Subcutaneous abdominal adipose tissue (tissue), 5 donors: Measurements from ENCODE around the gene ABTB2.
A peak's percentile ranks its signal among the peaks of the same experiment; 100 is the strongest.

ENCODE experiments used
- H3K27ac ChIP-seq: one replicate; pipeline ENCODE4 v1.7.0; 2013; ENCODE audit warnings: low read depth, mild to moderate bottlenecking, inconsistent platforms, low read length, moderate library complexity
- H3K27me3 ChIP-seq, 5 donors: one replicate each; pipeline ENCODE4 v1.7.0; 2013; ENCODE audit warnings: low read length in 5 of 5, inconsistent platforms in 1 of 5; ENCODE audit not compliant: control insufficient read depth in 5 of 5, insufficient read depth in 4 of 5
- H3K36me3 ChIP-seq, 5 donors: one replicate each; pipeline ENCODE4 v1.7.0; 2013; ENCODE audit warnings: low read length in 5 of 5; ENCODE audit not compliant: control insufficient read depth in 5 of 5, insufficient read depth in 5 of 5
- H3K4me1 ChIP-seq, 5 donors: one replicate each; pipeline ENCODE4 v1.7.0; 2013; ENCODE audit warnings: low read length in 5 of 5, mild to moderate bottlenecking in 3 of 5, moderate library complexity in 1 of 5; ENCODE audit not compliant: control insufficient read depth in 5 of 5, insufficient read depth in 5 of 5
- H3K4me3 ChIP-seq, 5 donors: one replicate each; pipeline ENCODE4 v1.7.0; 2013; ENCODE audit warnings: low read length in 5 of 5, low read depth in 1 of 5
- H3K9ac ChIP-seq, 5 donors: one replicate each; pipeline ENCODE4 v1.7.0; 2013; ENCODE audit warnings: low read length in 5 of 5, mild to moderate bottlenecking in 4 of 5, moderate library complexity in 3 of 5
- H3K9me3 ChIP-seq, 5 donors: one replicate each; pipeline ENCODE4 v1.7.0; 2013; ENCODE audit warnings: low read length in 5 of 5; ENCODE audit not compliant: control insufficient read depth in 5 of 5
- donor health status: healthy.
- donor health status: healthy.
- donor health status: healthy.
- donor health status: healthy.
- donor health status: healthy.

ABTB2 gene

DNA sequence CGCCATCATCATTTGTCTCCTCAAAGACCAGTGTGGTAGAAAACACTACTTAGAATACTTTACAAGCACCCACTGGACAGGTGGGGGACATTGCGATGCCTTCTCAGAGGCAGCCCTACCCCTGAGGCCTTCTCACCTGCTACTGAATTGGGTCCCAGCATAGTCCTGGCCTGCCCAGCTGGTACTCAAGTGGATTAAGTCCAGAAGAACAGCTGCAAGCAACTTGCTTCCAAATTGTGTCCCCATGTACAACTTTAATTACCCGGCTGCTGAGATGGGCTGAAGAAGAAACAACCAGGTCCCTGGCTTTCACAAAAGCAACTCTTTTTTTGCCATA, 12.3 kb downstream of the ABTB2 start:
- no peak overlapping the region for H3K9ac ChIP-seq
- H3K4me3 ChIP-seq = no peak overlapping the region
- H3K9me3 ChIP-seq = no peaks in the 10 kb centered on the region
- peaks cover 2 to 38% (median 34%) of the 10 kb centered on the region in 5 donors for H3K4me1 ChIP-seq
- no peaks in the 10 kb centered on the region for H3K27me3 ChIP-seq
- no peaks in the 10 kb centered on the region for H3K36me3 ChIP-seq
- no peak overlapping the region for H3K27ac ChIP-seq

DNA sequence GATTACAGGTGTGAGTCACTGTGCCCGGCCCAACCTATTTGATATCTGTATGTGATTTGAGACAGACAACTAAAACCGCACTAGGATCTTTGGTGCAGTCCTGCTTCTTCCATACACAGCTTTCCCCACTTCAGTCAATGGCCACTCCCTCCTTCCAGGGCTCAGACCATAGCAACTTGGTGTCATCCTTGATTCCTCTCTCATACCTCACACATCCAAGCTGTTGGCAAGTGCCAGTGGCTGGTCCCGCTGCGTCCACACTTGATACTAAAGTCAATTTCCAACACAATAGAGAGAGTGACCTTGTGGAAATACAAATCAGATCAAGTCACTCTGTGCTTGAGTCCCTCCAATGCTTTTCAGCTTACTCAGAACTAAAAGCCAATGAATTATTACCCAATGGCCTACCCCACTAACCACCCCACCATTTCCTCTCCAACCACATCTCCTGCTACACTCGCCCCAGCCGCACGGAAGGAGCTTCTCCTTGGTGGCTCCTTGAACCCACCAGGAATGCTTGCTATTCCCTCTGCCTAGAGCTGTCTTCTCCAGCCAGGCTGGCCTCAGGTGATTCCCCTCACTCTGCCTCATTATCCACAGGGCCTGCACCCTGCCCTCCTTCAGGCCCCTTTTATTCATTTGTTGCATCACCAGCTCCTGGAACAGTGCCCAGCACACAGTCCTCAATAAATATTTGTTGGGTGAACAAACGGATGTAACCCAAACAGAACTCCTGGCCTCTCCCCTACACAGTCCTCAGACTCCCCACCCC, 12.9 kb downstream of the ABTB2 start:
- no peak overlapping the region for H3K9ac ChIP-seq
- no peaks in the 10 kb centered on the region for H3K9me3 ChIP-seq
- no peaks in the 10 kb centered on the region for H3K27me3 ChIP-seq
- H3K4me3 ChIP-seq = no peak overlapping the region
- peaks cover 2 to 38% (median 34%) of the 10 kb centered on the region in 5 donors for H3K4me1 ChIP-seq
- no peak overlapping the region for H3K27ac ChIP-seq
- no peaks in the 10 kb centered on the region for H3K36me3 ChIP-seq

DNA sequence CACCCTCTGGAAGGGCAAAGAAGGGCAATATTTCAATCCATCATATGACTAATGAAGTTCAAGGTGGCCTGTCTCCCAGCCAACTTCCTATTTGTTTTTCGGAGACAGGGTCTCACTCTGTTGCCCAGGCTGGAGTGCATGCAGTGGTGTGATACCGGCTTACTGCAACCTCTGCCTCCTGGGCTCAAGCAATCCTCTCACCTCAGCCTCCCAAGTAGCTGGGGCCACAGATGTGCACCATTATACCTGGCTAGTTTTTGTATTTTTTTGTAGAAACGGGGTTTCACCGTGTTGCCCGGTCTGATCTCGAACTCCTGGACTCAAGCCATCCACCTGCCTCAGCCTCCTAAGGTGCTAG, 13.4 kb downstream of the ABTB2 start:
- Histone ChIP-seq H3K27me3 (no peaks in the 10 kb centered on the region), H3K9ac (no peak overlapping the region), H3K9me3 (no peaks in the 10 kb centered on the region), H3K4me3 (no peak overlapping the region), H3K36me3 (no peaks in the 10 kb centered on the region), H3K27ac (no peak overlapping the region), H3K4me1 (peaks cover 2 to 38% (median 34%) of the 10 kb centered on the region in 5 donors)

DNA sequence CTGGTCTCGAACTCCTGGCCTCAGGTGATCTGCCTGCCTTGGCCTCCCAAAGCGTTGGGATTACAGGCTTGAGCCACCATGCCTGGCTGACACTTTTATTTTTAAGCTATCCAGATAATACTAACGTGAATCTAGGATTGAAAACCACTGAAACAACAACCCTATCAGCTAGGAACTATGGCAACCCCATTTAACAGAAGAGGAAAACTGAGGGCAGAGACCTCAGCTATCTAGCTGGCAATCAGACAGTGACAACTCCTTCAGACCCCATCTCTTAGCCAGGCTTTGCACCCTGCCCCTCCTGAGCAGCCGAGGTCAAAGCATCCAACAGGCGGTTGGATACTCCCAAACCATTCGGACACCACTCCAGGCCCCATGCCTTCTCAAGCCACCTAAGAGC, 14.1 kb downstream of the ABTB2 start:
- Histone ChIP-seq H3K4me3 (no peak overlapping the region), H3K9ac (no peak overlapping the region), H3K27ac (no peak overlapping the region), H3K27me3 (no peaks in the 10 kb centered on the region), H3K9me3 (no peaks in the 10 kb centered on the region), H3K36me3 (no peaks in the 10 kb centered on the region), H3K4me1 (peaks cover 2 to 38% (median 34%) of the 10 kb centered on the region in 5 donors)

DNA sequence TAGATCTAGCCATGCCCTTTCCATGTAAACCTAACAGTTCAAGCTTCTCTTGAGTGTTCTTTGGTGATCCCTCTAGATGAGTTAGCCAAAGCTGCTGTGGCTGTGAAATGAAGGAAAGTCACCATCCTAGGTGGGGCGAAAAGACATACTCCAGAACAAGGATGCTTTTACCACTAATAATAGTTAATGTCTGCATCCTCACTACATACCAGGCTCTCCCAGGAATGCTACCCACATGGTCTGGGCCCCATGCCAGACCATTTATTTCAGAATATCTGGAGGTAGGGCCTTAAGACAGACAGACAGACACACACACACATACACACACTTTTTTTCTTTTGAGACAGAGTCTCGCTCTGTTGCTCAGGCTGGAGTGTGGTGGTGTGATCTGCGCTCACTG, 14.7 kb downstream of the ABTB2 start:
- H3K27me3 ChIP-seq = no peaks in the 10 kb centered on the region
- no peak overlapping the region for H3K27ac ChIP-seq
- H3K4me3 ChIP-seq = no peak overlapping the region
- no peaks in the 10 kb centered on the region for H3K36me3 ChIP-seq
- H3K4me1 ChIP-seq = peaks cover 2 to 38% (median 34%) of the 10 kb centered on the region in 5 donors
- no peaks in the 10 kb centered on the region for H3K9me3 ChIP-seq
- H3K9ac ChIP-seq = no peak overlapping the region

DNA sequence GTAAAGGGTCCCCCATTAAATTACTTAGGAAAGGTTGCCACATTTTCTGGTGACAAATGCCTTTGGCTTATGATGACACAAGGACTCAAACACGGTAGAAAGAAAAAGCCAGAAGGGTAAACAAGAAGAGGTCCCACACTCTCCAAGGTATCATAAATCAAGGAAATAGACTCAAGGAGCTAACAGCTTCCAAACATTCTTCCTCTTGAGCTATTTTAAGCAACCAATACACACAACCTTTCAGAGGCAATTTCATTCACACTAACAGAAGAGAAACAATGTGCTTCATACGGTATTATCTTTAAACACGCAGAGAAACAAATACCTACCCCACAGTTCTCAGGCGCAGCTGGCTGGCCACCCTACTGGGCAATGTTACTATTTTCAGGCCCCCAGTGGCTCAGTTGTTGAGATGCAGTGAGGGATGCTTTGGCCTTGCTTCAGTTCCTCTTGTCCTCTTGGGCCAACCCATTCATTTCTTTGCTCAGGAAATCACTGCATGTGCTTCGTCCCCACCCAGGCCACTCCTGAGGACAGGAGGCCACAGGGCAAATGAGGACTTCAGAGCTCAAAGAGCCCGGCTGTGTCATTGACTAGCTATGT, 15.8 kb downstream of the ABTB2 start:
- Histone ChIP-seq H3K4me3 (no peak overlapping the region), H3K9ac (no peak overlapping the region), H3K27me3 (no peaks in the 10 kb centered on the region), H3K9me3 (no peaks in the 10 kb centered on the region), H3K36me3 (no peaks in the 10 kb centered on the region), H3K4me1 (peaks cover 2 to 38% (median 34%) of the 10 kb centered on the region in 5 donors), H3K27ac (peak overlapping the region; percentile 34)

DNA sequence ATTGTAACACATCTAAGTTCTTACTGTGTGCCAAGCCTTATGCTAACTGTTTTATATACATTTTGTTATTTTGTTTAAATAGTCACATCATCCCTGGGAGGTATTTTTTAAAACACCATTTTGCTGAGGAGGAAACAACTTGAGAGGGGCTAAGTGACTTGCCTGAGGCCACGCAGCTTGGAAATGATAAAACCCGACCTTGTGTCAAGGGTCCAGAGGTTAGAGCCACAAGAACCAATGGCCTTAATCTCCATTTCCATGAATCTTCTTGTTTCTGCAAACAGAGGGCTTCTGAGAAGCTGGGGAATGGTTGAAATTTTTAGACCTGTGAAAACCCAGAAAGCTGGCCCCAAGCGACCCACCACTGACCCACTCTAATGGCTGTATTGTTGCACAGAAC, 16.7 kb downstream of the ABTB2 start:
- H3K27ac ChIP-seq = no peak overlapping the region
- H3K27me3 ChIP-seq = no peaks in the 10 kb centered on the region
- no peak overlapping the region for H3K4me3 ChIP-seq
- peaks cover 2 to 30% (median 28%) of the 10 kb centered on the region in 5 donors for H3K4me1 ChIP-seq
- H3K9ac ChIP-seq = no peak overlapping the region
- H3K9me3 ChIP-seq = no peaks in the 10 kb centered on the region
- no peaks in the 10 kb centered on the region for H3K36me3 ChIP-seq

DNA sequence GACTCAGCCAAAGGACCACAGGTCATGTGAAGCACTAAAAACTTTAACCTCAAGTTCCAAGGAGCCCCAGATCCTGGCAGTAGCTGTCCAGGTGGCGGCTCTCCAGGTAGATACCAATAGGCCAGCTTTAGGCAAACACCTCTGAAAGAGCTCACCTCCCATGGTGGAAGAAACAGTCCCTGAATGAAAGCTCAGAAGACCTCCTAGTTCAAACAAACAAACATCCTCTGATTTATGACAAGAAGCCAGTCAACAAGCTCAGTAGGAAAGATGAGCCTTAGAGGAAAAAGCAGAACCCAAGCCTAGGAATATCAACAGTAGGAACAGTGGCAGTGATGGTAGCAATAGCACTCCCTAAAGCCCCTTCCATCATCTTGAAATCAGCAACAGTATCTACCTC, 17.2 kb downstream of the ABTB2 start:
- Histone ChIP-seq H3K4me3 (no peak overlapping the region), H3K9ac (no peak overlapping the region), H3K4me1 (peaks cover 2 to 26% (median 23%) of the 10 kb centered on the region in 5 donors), H3K9me3 (no peaks in the 10 kb centered on the region), H3K27ac (no peak overlapping the region), H3K36me3 (no peaks in the 10 kb centered on the region), H3K27me3 (no peaks in the 10 kb centered on the region)

DNA sequence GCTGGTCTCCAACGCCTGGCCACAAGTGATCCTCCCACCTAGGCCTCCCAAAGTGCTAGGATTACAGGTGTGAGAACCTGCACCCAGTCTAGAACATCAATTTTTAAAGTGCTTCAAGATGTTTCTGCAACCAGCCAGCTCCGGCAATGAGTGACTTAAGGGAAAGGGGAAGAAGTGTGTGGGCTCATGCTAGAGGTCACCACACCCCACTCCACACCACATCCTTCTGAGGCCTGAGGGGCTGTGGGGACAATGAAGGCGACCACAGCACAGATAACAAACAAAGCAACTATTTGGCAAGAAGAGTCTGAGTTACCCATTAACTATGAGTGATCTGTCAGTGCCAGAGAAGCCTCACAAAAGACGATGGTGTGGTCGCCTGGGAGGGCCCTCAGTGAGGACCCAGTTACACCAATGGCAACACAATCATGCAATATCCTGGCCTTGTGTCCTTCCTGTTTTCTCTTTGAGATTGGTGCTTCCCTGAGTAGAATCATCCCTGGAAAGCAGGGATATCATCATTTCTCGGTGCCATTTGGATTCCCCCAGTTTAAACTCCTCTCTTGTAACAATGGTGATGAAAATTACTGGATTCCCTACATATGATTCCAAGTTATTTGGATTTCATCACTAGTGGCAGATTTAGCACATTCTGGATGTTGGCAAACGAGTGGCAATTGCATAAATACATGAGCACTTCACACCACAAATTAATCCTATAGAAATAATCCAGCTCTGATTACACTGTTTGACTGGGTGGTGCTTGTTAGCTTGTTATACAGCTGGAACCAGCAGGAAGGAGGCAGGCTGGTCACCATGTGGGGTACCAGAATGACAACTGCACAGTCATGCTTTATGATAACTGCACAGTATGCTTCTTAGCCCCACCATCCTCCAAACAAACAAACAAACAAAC, 18.4 kb downstream of the ABTB2 start:
- H3K4me3 ChIP-seq = no peak overlapping the region
- H3K4me1 ChIP-seq = peaks cover 2 to 17% (median 14%) of the 10 kb centered on the region in 5 donors
- H3K9me3 ChIP-seq = no peaks in the 10 kb centered on the region
- no peaks in the 10 kb centered on the region for H3K36me3 ChIP-seq
- H3K9ac ChIP-seq = no peak overlapping the region
- no peaks in the 10 kb centered on the region for H3K27me3 ChIP-seq
- H3K27ac ChIP-seq = no peak overlapping the region

DNA sequence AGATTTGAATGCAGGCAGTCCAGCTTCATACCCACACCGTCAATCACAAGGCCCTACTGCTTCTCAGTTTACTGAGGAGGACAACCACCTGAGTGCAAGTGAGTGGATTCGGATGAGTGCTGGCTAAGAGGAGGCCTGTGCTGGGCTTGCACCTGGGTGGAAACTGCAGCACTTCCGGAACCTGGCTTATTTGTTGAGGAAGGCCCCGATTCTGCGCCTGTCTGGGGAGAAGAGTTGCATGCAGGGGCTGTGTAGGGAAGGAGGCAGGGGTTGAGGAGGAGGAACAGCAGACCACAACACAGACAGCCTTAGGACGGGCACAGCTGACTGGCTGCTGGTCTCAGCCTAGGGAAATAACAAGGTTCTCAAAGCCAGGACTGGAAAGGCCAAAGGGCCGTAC, 20.8 kb downstream of the ABTB2 start:
- no peak overlapping the region for H3K4me3 ChIP-seq
- H3K4me1 ChIP-seq = peaks cover 2 to 11% (median 8%) of the 10 kb centered on the region in 5 donors
- H3K9me3 ChIP-seq = no peaks in the 10 kb centered on the region
- no peak overlapping the region for H3K9ac ChIP-seq
- H3K27me3 ChIP-seq = no peaks in the 10 kb centered on the region
- H3K27ac ChIP-seq = no peak overlapping the region
- H3K36me3 ChIP-seq = no peaks in the 10 kb centered on the region
